Skeletal muscle tissue (tissue), 4 donors: ENCODE measurements around the gene TIGD3. TPM values are rescaled to one million over a fixed set of nuclear protein-coding genes. Genes with fewer than 3 reads are reported as not detected.
"Not testable (repeated sequence)": the region's sequence is repeated elsewhere in the genome, so short reads cannot be mapped to it uniquely, and the experiment has no call there.

Experiments used
- H3K27ac ChIP-seq: one replicate; pipeline ENCODE4 v1.7.0; 2013; ENCODE audit warnings: mild to moderate bottlenecking, low read depth, low read length, inconsistent platforms
- H3K27me3 ChIP-seq, 3 donors: one replicate each; pipeline ENCODE4 v1.7.0; 2013; ENCODE audit warnings: low read length in 3 of 3; ENCODE audit not compliant: control insufficient read depth in 3 of 3, insufficient read depth in 3 of 3
- H3K36me3 ChIP-seq, 3 donors: one replicate each; pipeline ENCODE4 v1.7.0; 2013; ENCODE audit warnings: low read length in 3 of 3; ENCODE audit not compliant: control insufficient read depth in 3 of 3, insufficient read depth in 3 of 3
- H3K4me1 ChIP-seq, 3 donors: one replicate each; pipeline ENCODE4 v1.7.0; 2013; ENCODE audit warnings: low read length in 3 of 3, mild to moderate bottlenecking in 3 of 3; ENCODE audit not compliant: control insufficient read depth in 3 of 3, insufficient read depth in 3 of 3
- H3K4me3 ChIP-seq, 3 donors: one replicate each; pipeline ENCODE4 v1.7.0; 2013; ENCODE audit warnings: low read length in 3 of 3
- H3K9ac ChIP-seq, 3 donors: one replicate each; pipeline ENCODE4 v1.7.0; 2013; ENCODE audit warnings: low read length in 3 of 3, mild to moderate bottlenecking in 3 of 3, moderate library complexity in 2 of 3, low read depth in 1 of 3
- H3K9me3 ChIP-seq, 3 donors: one replicate each; pipeline ENCODE4 v1.7.0; 2013; ENCODE audit warnings: low read length in 3 of 3; ENCODE audit not compliant: control insufficient read depth in 3 of 3
- total RNA-seq: library from RNA; depleted of rRNA; stranded (reverse); fragments of >200 nt; gene quantifications from one replicate; pipeline ENCODE4 v1.2.3, GENCODE V29; 2014
- donor health status: Osteomylitis.

Gene TIGD3
- total RNA-seq, 1 donor from 2014 or later, result not detected

GRCh38 chr11:65323813-65324212, 30.7 kb upstream of the TIGD3 start:
- Histone ChIP-seq H3K27me3 (no peaks in the 10 kb centered on the region), H3K9me3 (no peaks in the 10 kb centered on the region), H3K36me3 (peaks cover 13 to 14% (median 14%) of the 10 kb centered on the region in 3 donors), H3K27ac (no peak overlapping the region), H3K4me1 (peaks cover 14 to 21% (median 16%) of the 10 kb centered on the region in 3 donors), H3K4me3 (no peak overlapping the region), H3K9ac (no peak overlapping the region)

- Histone ChIP-seq H3K9me3 (no peaks in the 10 kb centered on the region), H3K27ac (no peak overlapping the region), H3K4me3 (no peak overlapping the region), H3K4me1 (peaks cover 12 to 22% (median 14%) of the 10 kb centered on the region in 3 donors), H3K27me3 (no peaks in the 10 kb centered on the region), H3K36me3 (peaks cover 12 to 14% (median 13%) of the 10 kb centered on the region in 3 donors), H3K9ac (no peak overlapping the region)
These were observed 29.1 kb upstream of the TIGD3 start for GRCh38 chr11:65325435-65325834.

GRCh38 chr11:65327021-65327420, 27.5 kb upstream of the TIGD3 start:
- Histone ChIP-seq H3K9ac (no peak overlapping the region), H3K4me3 (no peak overlapping the region), H3K27me3 (no peaks in the 10 kb centered on the region), H3K36me3 (peaks cover 0 to 3% (median 1%) of the 10 kb centered on the region in 3 donors), H3K4me1 (peaks cover 2 to 7% (median 3%) of the 10 kb centered on the region in 3 donors), H3K27ac (no peak overlapping the region), H3K9me3 (no peaks in the 10 kb centered on the region)

GRCh38 chr11:65329478-65329877, 25.1 kb upstream of the TIGD3 start:
- Histone ChIP-seq H3K27me3 (no peaks in the 10 kb centered on the region), H3K4me3 (peak overlapping the region in 1 of 3 donors; percentile 45), H3K27ac (no peak overlapping the region), H3K9me3 (no peaks in the 10 kb centered on the region), H3K9ac (peak overlapping the region in 1 of 3 donors; percentile 64), H3K4me1 (peaks cover 2 to 6% (median 3%) of the 10 kb centered on the region in 3 donors), H3K36me3 (peaks cover 0 to 2% (median 0%) of the 10 kb centered on the region in 3 donors)

GRCh38 chr11:65329944-65330403, 24.6 kb upstream of the TIGD3 start:
- Histone ChIP-seq H3K27me3 (no peaks in the 10 kb centered on the region), H3K9me3 (no peaks in the 10 kb centered on the region), H3K4me1 (peaks cover 7 to 11% (median 8%) of the 10 kb centered on the region in 3 donors), H3K27ac (no peak overlapping the region), H3K9ac (peak overlapping the region in 1 of 3 donors; percentile 64), H3K36me3 (peaks cover 0 to 2% (median 0%) of the 10 kb centered on the region in 3 donors), H3K4me3 (peak overlapping the region in 1 of 3 donors; percentile 45)

GRCh38 chr11:65330544-65330943, 24.0 kb upstream of the TIGD3 start:
- no peak overlapping the region for H3K4me3 ChIP-seq
- H3K4me1 ChIP-seq, result peaks cover 12 to 17% (median 13%) of the 10 kb centered on the region in 3 donors
- H3K27me3 ChIP-seq, result no peaks in the 10 kb centered on the region
- H3K36me3 ChIP-seq, result peaks cover 0 to 2% (median 0%) of the 10 kb centered on the region in 3 donors
- H3K9ac ChIP-seq, result no peak overlapping the region
- H3K9me3 ChIP-seq, result no peaks in the 10 kb centered on the region
- H3K27ac ChIP-seq, result no peak overlapping the region

- peaks cover 13 to 18% (median 14%) of the 10 kb centered on the region in 3 donors for H3K4me1 ChIP-seq
- not testable (repeated sequence) for H3K27ac ChIP-seq, H3K36me3 ChIP-seq, H3K27me3 ChIP-seq, H3K9ac ChIP-seq, H3K4me3 ChIP-seq, H3K9me3 ChIP-seq
These were observed 22.0 kb upstream of the TIGD3 start for GRCh38 chr11:65332591-65332990.

GRCh38 chr11:65334696-65335295, 19.8 kb upstream of the TIGD3 start:
- H3K9ac ChIP-seq, result peak overlapping the region; percentile 85 to 96 (median 92)
- peaks cover 17 to 24% (median 22%) of the 10 kb centered on the region in 3 donors for H3K4me1 ChIP-seq
- no peaks in the 10 kb centered on the region for H3K9me3 ChIP-seq
- peaks cover 4 to 7% (median 7%) of the 10 kb centered on the region in 3 donors for H3K36me3 ChIP-seq
- H3K27me3 ChIP-seq, result no peaks in the 10 kb centered on the region
- peak overlapping the region; percentile 80 for H3K27ac ChIP-seq
- H3K4me3 ChIP-seq, result peak overlapping the region; percentile 85 to 96 (median 95)

- peaks cover 34 to 41% (median 38%) of the 10 kb centered on the region in 3 donors for H3K36me3 ChIP-seq
- no peak overlapping the region for H3K27ac ChIP-seq
- peaks cover 17 to 24% (median 22%) of the 10 kb centered on the region in 3 donors for H3K4me1 ChIP-seq
These were observed 15.9 kb upstream of the TIGD3 start for GRCh38 chr11:65338676-65339075.

GRCh38 chr11:65340226-65340625, 14.3 kb upstream of the TIGD3 start:
- Histone ChIP-seq H3K36me3 (peaks cover 47 to 57% (median 54%) of the 10 kb centered on the region in 3 donors), H3K27me3 (no peaks in the 10 kb centered on the region), H3K9ac (no peak overlapping the region), H3K9me3 (no peaks in the 10 kb centered on the region), H3K4me1 (peaks cover 7 to 14% (median 13%) of the 10 kb centered on the region in 3 donors), H3K27ac (no peak overlapping the region), H3K4me3 (no peak overlapping the region)

More at GRCh38 chr11:65338676-65339075, 15.9 kb upstream of the TIGD3 start:
- Histone ChIP-seq H3K27me3 (no peaks in the 10 kb centered on the region), H3K9me3 (no peaks in the 10 kb centered on the region), H3K4me3 (no peak overlapping the region), H3K9ac (no peak overlapping the region)
